ENCODE data around the gene TMED3. TPM values are rescaled to one million over a fixed set of nuclear protein-coding genes. Genes with fewer than 3 reads are reported as not detected.

TMED3 gene
- total and polyA plus RNA-seq, 9 donors = 34.0 to 55.8 (median 41.4) TPM

GRCh38 chr15:79339588-79340314 is 28.8 kb downstream of the TMED3 start:
- 100% methylated on average over 2 of the region's 3 CpGs for WGBS (ENCODE audit: insufficient coverage)
- Histone ChIP-seq H3K27ac (ENCODE audit: low read length) (no peak overlapping the region), H3K4me3 (ENCODE audit: low read length) (no peak overlapping the region), H3K4me1 (ENCODE audit: control insufficient read depth, insufficient read depth, low read length) (peaks cover 3% of the 10 kb centered on the region), H3K27me3 (ENCODE audit: control insufficient read depth, insufficient read depth, low read length) (no peaks in the 10 kb centered on the region), H3K9me3 (replicated peaks; ENCODE audit: control insufficient read depth, low read depth, low read length) (no peaks in the 10 kb centered on the region), H3K36me3 (ENCODE audit: control insufficient read depth, insufficient read depth, low read length) (no peaks in the 10 kb centered on the region)
- DNase-seq = peak; percentile 48

- 68% methylated on average over 3 of the region's 5 CpGs for WGBS (ENCODE audit: insufficient coverage)
- no peak for DNase-seq
- no peaks in the 10 kb centered on the region for H3K9me3 ChIP-seq (replicated peaks; ENCODE audit: control insufficient read depth, low read depth, low read length)
- H3K27me3 ChIP-seq (ENCODE audit: control insufficient read depth, insufficient read depth, low read length) = no peaks in the 10 kb centered on the region
- no peak overlapping the region for H3K27ac ChIP-seq (ENCODE audit: low read length)
- H3K4me3 ChIP-seq (ENCODE audit: low read length) = no peak overlapping the region
- H3K4me1 ChIP-seq (ENCODE audit: control insufficient read depth, insufficient read depth, low read length) = peaks cover 3% of the 10 kb centered on the region
- H3K36me3 ChIP-seq (ENCODE audit: control insufficient read depth, insufficient read depth, low read length) = no peaks in the 10 kb centered on the region
Observed at GRCh38 chr15:79340315-79340602, 29.3 kb downstream of the TMED3 start.

- no peaks in the 10 kb centered on the region for H3K27me3 ChIP-seq (ENCODE audit: control insufficient read depth, insufficient read depth, low read length)
- DNase-seq = peak; percentile 43
- H3K4me3 ChIP-seq (ENCODE audit: low read length) = no peak overlapping the region
- no peaks in the 10 kb centered on the region for H3K9me3 ChIP-seq (replicated peaks; ENCODE audit: control insufficient read depth, low read depth, low read length)
- no peak overlapping the region for H3K27ac ChIP-seq (ENCODE audit: low read length)
- 22% methylated on average over 7 of the region's 9 CpGs for WGBS (ENCODE audit: insufficient coverage)
- H3K4me1 ChIP-seq (ENCODE audit: control insufficient read depth, insufficient read depth, low read length) = peaks cover 3% of the 10 kb centered on the region
- H3K36me3 ChIP-seq (ENCODE audit: control insufficient read depth, insufficient read depth, low read length) = no peaks in the 10 kb centered on the region
Observed at GRCh38 chr15:79341396-79341795, 30.5 kb downstream of the TMED3 start.

- H3K9me3 ChIP-seq (replicated peaks; ENCODE audit: control insufficient read depth, low read depth, low read length) = no peaks in the 10 kb centered on the region
- WGBS (ENCODE audit: insufficient coverage) = 59% methylated on average over 4 of the region's 4 CpGs
- H3K27ac ChIP-seq (ENCODE audit: low read length) = no peak overlapping the region
- no peak overlapping the region for H3K4me3 ChIP-seq (ENCODE audit: low read length)
- no peaks in the 10 kb centered on the region for H3K4me1 ChIP-seq (ENCODE audit: control insufficient read depth, insufficient read depth, low read length)
- DNase-seq = peak; percentile 38
- no peaks in the 10 kb centered on the region for H3K27me3 ChIP-seq (ENCODE audit: control insufficient read depth, insufficient read depth, low read length)
- no peaks in the 10 kb centered on the region for H3K36me3 ChIP-seq (ENCODE audit: control insufficient read depth, insufficient read depth, low read length)
Observed at GRCh38 chr15:79349525-79349924, 38.6 kb downstream of the TMED3 start.

GRCh38 chr15:79352206-79352605 is 41.3 kb downstream of the TMED3 start:
- H3K9me3 ChIP-seq (replicated peaks; ENCODE audit: control insufficient read depth, low read depth, low read length) = no peaks in the 10 kb centered on the region
- no peaks in the 10 kb centered on the region for H3K27me3 ChIP-seq (ENCODE audit: control insufficient read depth, insufficient read depth, low read length)
- no peak for DNase-seq
- no CpG with 5 or more reads among the region's 1 CpG for WGBS (ENCODE audit: insufficient coverage)
- H3K4me3 ChIP-seq (ENCODE audit: low read length) = no peak overlapping the region
- H3K36me3 ChIP-seq (ENCODE audit: control insufficient read depth, insufficient read depth, low read length) = no peaks in the 10 kb centered on the region
- H3K27ac ChIP-seq (ENCODE audit: low read length) = no peak overlapping the region
- no peaks in the 10 kb centered on the region for H3K4me1 ChIP-seq (ENCODE audit: control insufficient read depth, insufficient read depth, low read length)

GRCh38 chr15:79357566-79357965 is 46.7 kb downstream of the TMED3 start:
- Histone ChIP-seq H3K27me3 (ENCODE audit: control insufficient read depth, insufficient read depth, low read length) (no peaks in the 10 kb centered on the region), H3K9me3 (replicated peaks; ENCODE audit: control insufficient read depth, low read depth, low read length) (no peaks in the 10 kb centered on the region), H3K4me1 (ENCODE audit: control insufficient read depth, insufficient read depth, low read length) (no peaks in the 10 kb centered on the region), H3K27ac (ENCODE audit: low read length) (no peak overlapping the region), H3K36me3 (ENCODE audit: control insufficient read depth, insufficient read depth, low read length) (no peaks in the 10 kb centered on the region), H3K4me3 (ENCODE audit: low read length) (no peak overlapping the region)
- WGBS (ENCODE audit: insufficient coverage) = 68% methylated on average over 3 of the region's 3 CpGs
- DNase-seq = peak; percentile 8

GRCh38 chr15:79358069-79358468 is 47.2 kb downstream of the TMED3 start:
- no peak overlapping the region for H3K4me3 ChIP-seq (ENCODE audit: low read length)
- no peaks in the 10 kb centered on the region for H3K36me3 ChIP-seq (ENCODE audit: control insufficient read depth, insufficient read depth, low read length)
- no peaks in the 10 kb centered on the region for H3K4me1 ChIP-seq (ENCODE audit: control insufficient read depth, insufficient read depth, low read length)
- no peaks in the 10 kb centered on the region for H3K9me3 ChIP-seq (replicated peaks; ENCODE audit: control insufficient read depth, low read depth, low read length)
- DNase-seq = no peak
- H3K27me3 ChIP-seq (ENCODE audit: control insufficient read depth, insufficient read depth, low read length) = no peaks in the 10 kb centered on the region
- H3K27ac ChIP-seq (ENCODE audit: low read length) = no peak overlapping the region
- WGBS (ENCODE audit: insufficient coverage) = 85% methylated on average over 3 of the region's 3 CpGs

GRCh38 chr15:79364571-79365240 is 53.8 kb downstream of the TMED3 start:
- 100% methylated on average over 3 of the region's 9 CpGs for WGBS (ENCODE audit: insufficient coverage)

GRCh38 chr15:79365765-79366164 is 54.9 kb downstream of the TMED3 start:
- no CpG with 5 or more reads among the region's 3 CpGs for WGBS (ENCODE audit: insufficient coverage)
- Histone ChIP-seq H3K4me3 (ENCODE audit: low read length) (no peak overlapping the region), H3K27me3 (ENCODE audit: control insufficient read depth, insufficient read depth, low read length) (no peaks in the 10 kb centered on the region), H3K27ac (ENCODE audit: low read length) (no peak overlapping the region), H3K4me1 (ENCODE audit: control insufficient read depth, insufficient read depth, low read length) (no peaks in the 10 kb centered on the region), H3K9me3 (replicated peaks; ENCODE audit: control insufficient read depth, low read depth, low read length) (no peaks in the 10 kb centered on the region), H3K36me3 (ENCODE audit: control insufficient read depth, insufficient read depth, low read length) (no peaks in the 10 kb centered on the region)
- no peak for DNase-seq

More at GRCh38 chr15:79364571-79365240, 53.8 kb downstream of the TMED3 start:
- Histone ChIP-seq H3K36me3 (ENCODE audit: control insufficient read depth, insufficient read depth, low read length) (no peaks in the 10 kb centered on the region), H3K9me3 (replicated peaks; ENCODE audit: control insufficient read depth, low read depth, low read length) (no peaks in the 10 kb centered on the region), H3K4me3 (ENCODE audit: low read length) (no peak overlapping the region), H3K27ac (ENCODE audit: low read length) (no peak overlapping the region), H3K4me1 (ENCODE audit: control insufficient read depth, insufficient read depth, low read length) (no peaks in the 10 kb centered on the region), H3K27me3 (ENCODE audit: control insufficient read depth, insufficient read depth, low read length) (no peaks in the 10 kb centered on the region)
- DNase-seq = no peak

- no peaks in the 10 kb centered on the region for H3K27me3 ChIP-seq (ENCODE audit: control insufficient read depth, insufficient read depth, low read length)
- no CpG with 5 or more reads among the region's 2 CpGs for WGBS (ENCODE audit: insufficient coverage)
Observed at GRCh38 chr15:79366691-79367090, 55.8 kb downstream of the TMED3 start.

More at GRCh38 chr15:79366691-79367090, 55.8 kb downstream of the TMED3 start:
- no peaks in the 10 kb centered on the region for H3K4me1 ChIP-seq (ENCODE audit: control insufficient read depth, insufficient read depth, low read length)
- no peaks in the 10 kb centered on the region for H3K9me3 ChIP-seq (replicated peaks; ENCODE audit: control insufficient read depth, low read depth, low read length)
- no peak overlapping the region for H3K27ac ChIP-seq (ENCODE audit: low read length)
- H3K36me3 ChIP-seq (ENCODE audit: control insufficient read depth, insufficient read depth, low read length) = no peaks in the 10 kb centered on the region
- H3K4me3 ChIP-seq (ENCODE audit: low read length) = no peak overlapping the region
- DNase-seq = no peak

Data from muscle of leg (tissue), 11 donors.